Measurements from ENCODE around the gene NME7.
A peak's percentile ranks its signal among the peaks of the same experiment; 100 is the strongest.

Gene NME7

DNA sequence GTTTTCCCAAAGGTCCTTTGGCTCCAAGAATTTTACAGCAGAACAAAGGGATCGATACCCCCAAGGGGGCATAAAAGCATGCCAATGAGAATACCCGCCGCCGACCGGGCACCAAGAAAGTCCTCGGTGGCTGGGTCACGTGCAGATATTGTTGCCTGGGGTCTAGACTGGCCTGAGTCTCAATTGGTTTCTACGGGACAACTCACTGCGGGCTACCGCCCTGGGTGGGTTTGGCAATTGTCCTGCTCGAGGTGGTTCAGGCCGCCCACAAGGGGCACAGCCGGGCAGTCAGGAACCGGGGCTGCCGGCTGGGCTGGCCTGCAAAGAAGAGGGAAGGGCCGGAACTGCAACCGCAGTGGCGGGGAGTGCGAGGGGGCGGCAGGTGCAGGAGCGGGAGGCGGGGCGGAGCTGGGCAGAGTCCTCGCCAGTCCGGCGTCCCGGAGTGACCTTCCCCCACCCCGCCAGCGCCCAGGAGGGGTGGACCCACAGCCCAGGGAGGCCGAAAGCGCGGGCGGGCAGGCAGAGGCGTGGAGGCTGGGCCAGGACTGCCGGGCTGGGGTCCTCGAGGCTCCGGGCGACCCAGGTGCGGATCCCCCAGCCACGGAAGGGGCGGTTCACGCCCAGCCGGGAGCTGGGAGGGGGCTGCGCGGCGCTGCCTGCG lies 262.0 kb downstream of the NME7 start:
- no peak for DNase-seq

- DNase-seq: no peak
Measured at GRCh38 chr1:169105087-169105433, 262.5 kb downstream of the NME7 start.

GRCh38 chr1:169103480-169103893 lies 264.1 kb downstream of the NME7 start:
- DNase-seq: no peak

- DNase-seq: no peak
Measured at GRCh38 chr1:169103002-169103401, 264.6 kb downstream of the NME7 start.

DNA sequence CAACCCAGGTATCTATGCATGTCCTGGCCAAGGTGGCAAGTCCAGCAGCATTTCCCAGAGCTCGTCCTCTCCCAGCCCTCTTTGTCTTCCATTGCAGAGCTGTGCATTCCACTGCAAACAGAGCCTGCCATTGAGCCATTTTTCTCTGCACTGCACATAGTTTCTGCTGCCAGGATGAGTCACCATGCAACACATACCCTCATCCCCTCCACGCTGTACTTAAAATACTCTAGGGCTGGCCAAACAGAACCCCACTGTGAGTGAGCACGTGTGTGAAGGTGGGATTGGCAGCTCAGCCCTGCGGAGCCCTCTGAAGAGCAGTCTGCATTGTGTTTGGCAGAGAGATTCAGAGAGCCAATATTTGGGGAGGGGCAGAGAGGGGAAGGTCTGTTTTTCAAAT lies 265.0 kb downstream of the NME7 start:
- peak; percentile 88 for DNase-seq

- no peak for DNase-seq
Measured at GRCh38 chr1:169100651-169101088, 266.9 kb downstream of the NME7 start.

DNA sequence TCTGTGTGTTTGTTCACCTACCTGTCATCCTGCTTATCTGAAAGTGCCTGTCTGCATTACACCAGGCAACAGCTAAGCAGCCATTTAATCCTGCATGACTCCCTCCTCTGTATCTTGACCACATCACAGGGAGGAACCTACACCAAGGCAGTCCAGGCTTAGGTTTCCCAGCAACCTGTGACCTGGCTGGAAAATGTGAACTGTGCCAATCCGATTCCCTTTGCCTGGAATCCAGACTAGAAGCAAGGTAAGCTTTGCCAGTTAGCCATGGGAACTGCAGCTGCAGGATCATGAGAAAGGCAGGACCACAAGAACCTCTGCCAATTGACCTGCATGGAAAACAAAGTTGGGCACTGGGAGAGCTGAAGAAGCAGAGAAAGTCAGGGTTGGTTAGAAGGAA lies 267.4 kb downstream of the NME7 start:
- no peak for DNase-seq

- DNase-seq: no peak
Measured at GRCh38 chr1:169099561-169099960, 268.0 kb downstream of the NME7 start.

- no peak for DNase-seq
Measured at GRCh38 chr1:169098380-169098779, 269.2 kb downstream of the NME7 start.

DNA sequence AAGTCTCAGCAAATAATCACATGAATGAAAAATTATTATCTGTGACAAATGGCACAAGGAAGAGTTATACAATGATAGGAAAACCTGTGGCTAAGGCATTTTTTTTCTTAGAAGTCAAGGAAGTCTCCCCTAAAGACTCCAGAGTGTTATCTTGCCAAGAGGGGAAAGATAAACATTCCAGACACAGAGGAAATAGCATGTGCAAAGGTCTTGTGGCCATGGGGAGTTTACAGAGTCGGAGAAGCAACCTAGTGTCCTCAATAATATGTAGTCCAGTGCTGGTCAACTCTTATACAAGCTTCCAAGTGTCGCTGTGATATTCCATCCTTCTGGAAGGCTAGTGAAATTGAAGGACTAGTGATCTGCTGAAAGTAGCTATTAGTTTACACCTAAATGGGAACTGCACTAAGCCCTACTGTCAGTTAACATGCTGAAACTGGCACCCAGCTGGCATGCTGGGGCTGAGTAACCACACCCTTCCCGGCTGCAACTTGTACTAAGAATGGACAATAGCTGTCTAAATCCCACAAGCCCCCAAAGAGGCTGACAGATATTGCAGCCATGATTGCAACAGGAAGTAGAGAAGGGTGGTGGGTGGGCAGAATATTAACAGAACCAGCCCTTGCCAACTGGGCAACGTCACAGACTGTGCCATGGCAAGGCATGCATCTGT lies 272.6 kb downstream of the NME7 start:
- no peak for DNase-seq

GRCh38 chr1:169092399-169092798 lies 275.2 kb downstream of the NME7 start:
- no peak for DNase-seq

- no peak for DNase-seq
Measured at GRCh38 chr1:169091480-169091941, 276.1 kb downstream of the NME7 start.

DNA sequence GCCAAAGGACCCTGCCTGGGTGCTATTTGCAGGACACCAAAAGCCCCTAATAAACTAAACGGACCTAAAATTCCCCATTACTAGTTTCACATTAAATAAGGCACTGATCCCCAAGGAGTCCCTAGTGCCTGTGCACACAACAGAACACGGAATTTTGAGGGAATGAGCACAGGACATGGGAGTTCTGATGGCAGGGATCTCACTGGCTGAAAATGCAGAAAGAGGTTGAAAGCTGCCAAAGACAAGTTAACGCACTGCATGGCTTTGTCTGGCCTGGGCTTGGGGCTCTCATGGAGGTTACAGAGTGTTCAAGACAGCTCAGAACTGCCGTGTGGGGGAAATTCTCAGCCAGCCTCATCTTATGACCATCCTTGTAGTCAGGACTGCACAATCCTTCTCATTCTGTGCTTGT lies 276.7 kb downstream of the NME7 start:
- DNase-seq: no peak

GRCh38 chr1:169090308-169090899 lies 277.2 kb downstream of the NME7 start:
- DNase-seq: no peak

DNA sequence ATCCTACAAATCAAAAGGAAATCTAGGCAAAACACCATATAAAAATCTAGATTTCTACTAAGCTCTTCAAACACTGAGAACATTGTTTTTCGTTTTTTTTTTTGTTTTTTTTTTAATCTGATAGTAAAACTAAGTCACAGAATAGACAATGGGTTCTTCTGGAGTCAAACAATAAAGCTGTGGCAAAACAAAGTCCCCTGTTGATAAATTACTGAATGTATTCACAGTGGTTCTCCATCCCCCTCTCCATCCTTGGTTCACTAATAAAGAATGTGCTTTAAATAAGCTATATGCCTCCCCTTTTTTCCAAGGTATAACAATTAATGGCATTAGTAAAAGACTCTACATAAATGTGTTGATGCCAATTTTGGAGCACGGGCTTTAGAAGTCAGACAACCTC lies 277.8 kb downstream of the NME7 start:
- DNase-seq: no peak

- DNase-seq: no peak
Measured at GRCh38 chr1:169087876-169088275, 279.7 kb downstream of the NME7 start.

GRCh38 chr1:169086603-169087455 lies 280.8 kb downstream of the NME7 start:
- no peak for DNase-seq

DNA sequence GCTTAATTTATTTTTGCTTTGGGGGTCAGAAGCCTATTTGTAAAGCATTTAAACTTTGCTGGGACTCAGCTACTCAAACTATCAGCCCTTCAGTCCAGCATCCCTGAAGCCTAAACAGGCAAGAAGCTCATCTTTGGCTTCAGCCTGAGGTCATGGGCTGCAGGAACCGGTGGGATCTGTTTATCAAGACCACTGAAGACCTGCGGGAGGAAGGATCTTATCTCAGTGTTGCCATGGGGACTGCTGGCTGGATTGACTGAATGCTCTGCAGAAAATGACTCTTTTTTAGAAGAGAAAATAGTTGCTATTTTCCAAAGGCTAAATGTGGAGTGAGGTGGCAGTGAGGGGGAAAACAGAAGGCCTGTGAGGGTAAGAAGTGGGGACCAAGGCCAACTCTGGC lies 281.7 kb downstream of the NME7 start:
- no peak for DNase-seq

All from fibroblast of skin of scalp (primary cell).